ENCODE data around the gene ADM.

ADM gene

DNA sequence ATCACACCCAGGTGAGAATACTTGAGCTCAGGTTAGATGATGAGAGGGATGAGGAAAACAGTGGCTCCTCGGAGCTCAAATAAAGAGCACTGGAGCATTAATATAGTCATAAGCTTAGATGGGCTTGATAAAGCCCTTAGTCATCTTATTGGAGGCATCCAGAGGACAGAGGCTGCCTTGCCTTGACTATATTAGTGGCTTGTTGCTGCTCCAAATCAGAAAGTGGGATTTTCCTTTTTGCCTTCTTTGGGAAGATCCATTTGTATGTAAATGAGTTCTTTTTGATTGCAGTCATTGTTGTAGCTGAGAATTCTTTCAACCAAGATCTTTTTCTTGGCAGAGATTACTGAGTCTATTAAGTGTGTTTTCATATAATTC is 18.9 kb downstream of the ADM start:
- Histone ChIP-seq H3K27ac (peak overlapping the region in 1 of 21 experiments; percentile 22), H3K4me3 (no peak overlapping the region)

DNA sequence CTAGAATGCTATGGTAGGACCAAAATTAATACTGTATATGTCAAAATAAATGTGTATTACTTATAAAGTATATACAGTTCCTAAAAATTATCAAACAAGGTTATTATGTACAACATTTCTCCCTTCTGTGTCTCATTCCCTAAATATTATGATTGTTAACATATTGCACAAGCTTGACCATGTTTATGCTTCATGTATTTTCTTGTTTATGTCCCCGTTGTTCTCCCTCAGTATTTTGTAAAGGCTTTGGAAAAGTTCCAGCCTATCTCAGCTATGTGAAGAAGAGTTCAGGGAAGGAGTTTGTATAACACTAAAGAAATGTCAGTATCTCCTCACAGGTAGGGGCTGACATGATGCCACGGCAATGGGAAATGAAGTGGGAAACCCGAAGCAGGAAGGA is 19.6 kb downstream of the ADM start:
- H3K4me3 ChIP-seq, result no peak overlapping the region
- H3K27ac ChIP-seq, result peak overlapping the region in 2 of 21 experiments; percentile 60 to 67

DNA sequence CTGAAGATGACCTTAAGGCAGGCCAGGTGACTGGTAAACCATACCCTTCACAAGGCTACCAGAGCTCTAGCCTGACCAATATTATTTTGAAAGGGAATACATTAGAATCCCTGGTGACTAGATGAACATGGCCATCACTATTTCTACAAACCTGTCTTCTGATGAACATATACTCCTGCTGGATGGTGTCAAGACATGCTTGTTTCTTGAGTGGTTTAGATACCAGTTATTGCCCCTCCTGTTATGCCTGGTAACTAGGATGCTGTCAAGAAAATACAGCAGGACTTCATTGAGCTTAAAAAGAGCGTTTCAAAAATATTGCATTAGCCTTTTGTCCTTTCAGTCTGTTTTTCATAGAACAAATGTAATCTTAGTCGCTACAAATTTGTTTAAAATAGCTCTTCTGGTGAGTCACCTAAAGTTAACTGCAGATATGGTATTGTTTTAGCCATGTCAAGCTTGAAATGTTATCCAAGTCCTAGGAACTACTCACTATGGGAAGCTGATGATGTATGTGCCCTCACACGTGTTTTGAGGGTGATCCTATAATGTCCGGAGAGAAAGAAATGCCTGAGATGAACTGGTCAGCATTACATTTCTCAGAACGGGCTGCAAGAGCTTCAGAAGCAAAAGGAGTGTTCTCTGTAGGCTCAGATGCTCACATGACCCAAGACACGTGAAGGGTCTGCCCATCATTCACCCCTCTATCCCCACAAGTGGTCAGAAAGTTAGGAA is 20.6 kb downstream of the ADM start:
- Histone ChIP-seq H3K4me3 (no peak overlapping the region), H3K27ac (peak overlapping the region in 5 of 21 experiments; percentile 4 to 67 (median 38))

DNA sequence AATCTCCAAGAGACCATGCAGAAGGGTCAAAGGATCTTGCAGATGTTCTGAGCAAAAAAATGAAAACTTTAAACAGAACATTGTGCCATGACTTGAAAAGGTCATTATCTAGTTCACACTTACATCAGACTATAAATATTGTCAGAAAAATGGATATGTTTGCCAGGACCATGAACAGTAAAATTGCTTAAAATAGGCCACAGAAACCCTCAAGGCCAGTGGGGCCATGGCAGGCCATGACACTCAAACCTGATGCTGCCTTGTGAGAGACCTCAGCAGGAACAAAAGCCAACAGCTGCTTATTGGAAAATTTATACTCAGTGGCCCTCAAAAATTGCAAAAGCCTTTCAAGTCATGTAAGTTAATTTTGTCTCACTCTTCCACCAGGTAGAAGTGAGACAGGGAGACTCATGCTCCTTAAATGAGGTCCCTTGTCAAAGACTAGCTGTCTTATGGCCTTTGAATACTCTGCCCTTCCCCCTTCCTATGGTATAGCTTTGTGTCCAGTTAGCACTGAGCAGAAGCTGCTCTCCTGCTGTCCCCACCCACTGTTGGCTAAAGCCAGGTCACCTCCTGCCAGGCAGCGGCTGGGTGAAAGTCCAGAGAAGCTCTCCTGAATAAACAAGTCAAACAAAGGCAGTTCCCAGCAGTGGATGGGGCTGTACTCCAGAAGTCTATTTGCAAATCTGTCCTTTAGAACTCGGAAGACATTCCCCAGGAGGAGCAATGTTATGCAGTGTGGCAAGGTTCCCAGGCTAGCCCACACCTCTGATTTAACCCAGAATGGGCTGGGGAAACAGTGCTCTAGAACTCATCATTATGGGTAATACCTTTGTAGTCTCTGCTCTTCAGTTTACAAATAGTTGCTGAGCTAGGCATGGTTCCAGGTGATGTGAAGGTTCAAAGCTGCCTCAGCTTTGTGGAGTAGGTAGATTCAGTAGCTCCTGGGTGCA is 21.4 kb downstream of the ADM start:
- no peak overlapping the region for H3K4me3 ChIP-seq
- peak overlapping the region in 4 of 21 experiments; percentile 27 to 67 (median 49) for H3K27ac ChIP-seq

DNA sequence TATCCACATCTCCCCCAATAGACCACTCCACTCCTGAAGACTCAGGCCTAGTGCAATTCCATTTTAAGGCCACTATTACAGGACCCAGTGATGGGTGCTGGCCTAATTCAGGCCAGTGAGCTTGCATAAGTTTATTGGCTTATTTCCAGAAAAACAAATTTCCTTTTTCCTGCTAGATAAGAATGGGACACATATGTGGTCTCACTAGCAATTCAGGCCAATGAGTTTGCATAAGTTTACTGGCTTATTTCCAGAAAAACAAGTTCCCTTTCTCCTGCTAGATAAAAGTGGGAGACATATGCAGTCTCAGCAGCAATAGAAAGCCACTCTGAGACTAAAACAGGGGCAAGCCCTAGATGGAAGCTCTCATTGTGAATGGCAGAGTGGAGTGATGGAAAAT is 22.4 kb downstream of the ADM start:
- Histone ChIP-seq H3K27ac (peak overlapping the region in 3 of 21 experiments; percentile 30 to 67 (median 55)), H3K4me3 (no peak overlapping the region)

DNA sequence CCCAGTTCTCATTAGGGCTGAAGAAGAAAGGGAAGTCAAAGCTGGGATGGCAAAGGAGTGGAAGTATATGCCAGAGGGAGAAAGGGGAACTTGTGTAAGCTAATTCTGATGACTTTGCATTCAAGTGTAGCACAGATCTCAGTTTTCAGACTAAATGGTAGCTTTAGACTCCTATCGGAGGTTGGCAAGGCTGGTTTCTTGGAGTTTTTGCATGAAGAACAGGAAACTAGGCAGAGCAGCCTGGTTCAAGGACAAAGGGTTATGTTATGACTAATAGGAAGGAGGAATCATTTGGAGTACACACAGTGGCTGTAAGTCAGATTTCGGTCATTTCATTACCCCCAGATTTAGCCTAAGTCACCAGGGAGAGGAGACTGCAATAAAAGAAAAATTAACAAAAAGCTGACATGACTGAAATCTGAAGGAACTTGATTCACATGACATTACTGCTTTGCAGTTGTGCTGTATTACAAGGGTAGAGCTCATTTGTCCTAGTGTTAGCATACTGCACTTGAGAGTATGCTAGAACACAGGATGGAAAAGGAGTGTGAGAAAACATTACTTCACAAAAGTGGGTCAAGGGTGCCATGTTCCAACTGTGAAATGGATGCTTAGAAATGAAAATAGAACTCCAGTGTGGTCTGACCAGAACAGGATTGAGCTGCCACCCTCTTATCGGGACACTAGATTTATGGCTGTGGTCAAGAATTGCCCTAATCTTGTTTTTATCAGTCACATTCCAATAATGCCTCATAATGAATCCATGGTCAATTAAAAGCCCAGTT is 23.6 kb downstream of the ADM start:
- Histone ChIP-seq H3K4me3 (no peak overlapping the region), H3K27ac (peak overlapping the region in 6 of 21 experiments; percentile 0 to 67 (median 39))

DNA sequence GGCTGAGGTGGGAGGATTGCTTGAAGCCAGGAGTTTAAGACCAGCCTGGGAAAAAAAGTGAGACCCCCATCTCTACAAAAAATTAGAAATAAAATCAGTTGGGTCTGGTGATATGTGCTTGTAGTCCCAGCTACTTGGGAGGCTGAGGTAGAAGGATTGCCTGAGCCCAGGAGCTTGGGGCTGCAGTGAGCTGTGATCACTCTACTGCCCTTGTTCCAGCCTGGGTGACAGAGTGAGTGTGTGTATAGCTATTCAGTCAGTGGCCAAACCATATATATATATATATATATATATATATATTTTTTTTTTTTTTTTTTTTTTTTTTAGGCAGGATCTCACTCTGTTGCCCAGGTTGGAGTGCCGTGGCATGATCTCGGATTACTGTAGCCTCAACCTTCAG is 24.5 kb downstream of the ADM start:
- Histone ChIP-seq H3K27ac (peak overlapping the region in 4 of 21 experiments; percentile 0 to 57 (median 32)), H3K4me3 (no peak overlapping the region)

DNA sequence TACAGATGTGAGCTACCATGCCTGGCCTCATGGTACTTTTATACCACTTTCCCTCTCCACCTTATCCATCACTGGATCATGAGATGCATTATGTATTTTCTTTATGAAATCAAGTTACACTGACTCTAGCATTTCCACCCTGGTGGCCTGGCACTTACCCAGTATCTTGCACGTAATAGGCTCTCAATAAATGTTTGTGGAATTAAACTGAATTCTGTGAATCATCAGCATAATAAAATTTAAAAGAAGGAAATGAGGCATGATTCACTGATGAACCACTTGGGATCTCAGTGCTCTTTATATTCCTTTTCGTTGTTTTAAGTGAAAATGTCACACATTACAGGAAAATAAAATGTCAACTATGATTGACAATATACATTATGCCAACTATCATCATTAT is 25.1 kb downstream of the ADM start:
- H3K4me3 ChIP-seq, result no peak overlapping the region
- H3K27ac ChIP-seq, result no peak overlapping the region

DNA sequence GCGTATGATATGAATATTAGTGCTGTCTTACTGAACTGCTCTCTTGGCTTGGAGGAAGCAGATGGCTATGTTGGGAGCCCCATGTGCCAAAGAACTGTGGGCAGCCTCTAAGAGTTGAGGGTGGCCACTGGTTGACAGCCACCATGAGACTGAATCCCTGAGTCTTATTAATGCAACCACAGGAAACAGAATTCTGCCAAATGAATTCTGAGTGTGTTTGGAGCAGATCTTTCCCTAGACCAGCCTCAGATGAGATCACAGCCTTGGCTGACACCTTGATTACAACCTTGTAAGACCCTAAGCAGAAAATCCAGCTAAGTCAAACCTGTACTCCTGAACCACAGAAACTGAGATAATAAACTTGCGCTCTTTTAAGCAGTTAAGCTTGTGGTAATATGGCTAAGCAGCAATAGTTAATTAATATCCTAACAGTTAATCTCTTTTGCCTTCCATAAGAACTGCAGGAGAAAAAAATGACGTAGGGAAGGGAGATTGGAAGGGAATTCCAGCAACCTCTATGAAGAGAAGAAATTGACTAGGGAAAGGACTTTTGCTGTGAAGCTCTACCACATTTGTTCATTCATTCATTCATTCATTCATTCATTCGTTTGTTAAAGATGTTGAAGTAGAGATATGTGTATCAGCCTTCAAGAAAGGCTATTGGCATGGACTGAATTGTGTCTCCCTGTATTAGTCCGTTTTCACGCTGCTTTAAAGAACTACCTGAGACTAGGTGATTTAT is 26.8 kb downstream of the ADM start:
- Histone ChIP-seq H3K4me3 (no peak overlapping the region), H3K27ac (no peak overlapping the region)

DNA sequence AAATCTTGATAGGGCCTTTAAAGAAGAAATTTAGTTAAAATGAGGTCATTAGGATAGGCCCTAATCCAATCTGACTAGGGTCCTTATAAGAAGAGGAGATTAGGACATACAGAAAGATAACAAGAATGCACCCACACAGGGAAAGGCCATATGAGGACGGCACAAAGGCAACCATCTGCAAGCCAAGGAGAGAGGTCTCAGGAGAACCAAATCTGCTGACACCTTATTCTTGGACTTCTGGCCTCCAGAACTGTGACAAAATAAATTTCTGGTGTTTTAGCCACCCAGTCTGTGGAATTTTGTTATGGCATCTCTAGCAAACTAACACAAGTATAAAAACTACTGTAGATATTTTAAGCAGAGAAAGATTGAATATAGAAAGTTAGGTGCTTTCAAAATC is 28.6 kb downstream of the ADM start:
- Histone ChIP-seq H3K4me3 (no peak overlapping the region), H3K27ac (no peak overlapping the region)

DNA sequence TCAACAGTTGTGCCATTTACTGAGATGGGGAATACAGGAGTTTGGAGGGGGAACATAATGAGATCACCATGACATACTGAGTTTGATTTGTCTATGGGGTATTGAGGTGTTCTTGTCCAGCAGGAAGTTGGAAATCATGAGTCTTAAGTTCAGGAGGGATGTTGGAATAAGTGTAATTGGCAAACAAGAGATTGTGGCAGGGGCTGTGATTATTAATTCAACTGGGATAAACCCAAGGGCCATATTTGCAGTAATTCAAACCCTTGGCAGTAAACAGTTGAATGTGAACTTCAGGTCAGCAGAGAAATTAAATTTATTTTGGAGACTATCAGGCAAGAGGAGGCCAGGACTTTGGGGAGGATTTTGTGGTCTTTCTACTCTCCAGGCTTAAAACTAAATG is 33.4 kb downstream of the ADM start:
- Histone ChIP-seq H3K4me3 (no peak overlapping the region), H3K27ac (no peak overlapping the region)

DNA sequence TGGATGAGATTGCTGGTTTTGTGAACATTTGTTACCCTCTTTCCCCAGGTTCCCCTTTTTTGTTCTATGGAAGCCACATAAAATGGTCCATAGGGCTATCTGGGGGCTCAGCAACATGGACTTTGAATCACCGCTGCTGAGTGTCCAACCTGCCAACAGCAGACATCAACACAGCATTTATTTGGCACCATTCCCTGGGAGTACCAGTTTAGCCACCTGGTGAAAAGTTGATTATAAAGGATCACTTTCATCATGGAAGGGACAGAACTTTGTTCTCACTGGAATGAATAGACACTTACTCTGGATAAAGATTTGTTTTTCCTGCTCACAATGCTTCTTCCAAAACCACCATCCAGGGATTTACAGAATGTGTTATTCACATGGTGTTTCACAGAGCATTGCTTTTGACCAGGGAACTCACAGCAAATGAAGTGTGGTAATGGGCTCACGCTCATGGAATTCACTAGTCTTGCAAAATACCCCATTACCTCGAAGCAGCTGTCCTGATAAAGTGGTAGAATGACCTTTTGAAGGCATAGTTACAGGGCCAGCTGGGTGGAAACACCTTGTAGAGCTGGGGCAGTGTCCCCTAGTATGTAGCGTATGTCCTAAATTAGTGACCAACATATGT is 43.9 kb downstream of the ADM start:
- Histone ChIP-seq H3K27ac (peak overlapping the region in 3 of 21 experiments; percentile 28 to 51 (median 44)), H3K4me3 (no peak overlapping the region)

DNA sequence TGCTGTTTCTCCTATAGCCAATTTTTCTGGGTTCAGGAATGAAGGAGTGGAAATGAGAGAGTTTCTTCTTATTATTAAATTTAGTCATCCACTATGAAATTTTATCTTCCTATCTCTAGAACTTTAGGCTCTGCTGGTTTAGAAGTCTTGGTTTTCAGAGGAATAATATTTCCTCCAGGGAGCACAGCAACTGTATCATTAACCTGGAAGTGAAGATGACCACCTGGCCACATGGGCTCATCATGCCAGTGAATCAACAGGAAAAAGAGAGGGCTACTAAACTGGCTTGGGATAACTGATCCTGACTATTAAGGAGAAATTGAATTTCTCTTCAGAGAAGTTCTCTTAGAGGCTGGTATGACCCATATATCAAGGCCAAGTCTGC is 44.4 kb downstream of the ADM start:
- H3K4me3 ChIP-seq, result no peak overlapping the region
- H3K27ac ChIP-seq, result peak overlapping the region in 4 of 21 experiments; percentile 1 to 44 (median 20)

DNA sequence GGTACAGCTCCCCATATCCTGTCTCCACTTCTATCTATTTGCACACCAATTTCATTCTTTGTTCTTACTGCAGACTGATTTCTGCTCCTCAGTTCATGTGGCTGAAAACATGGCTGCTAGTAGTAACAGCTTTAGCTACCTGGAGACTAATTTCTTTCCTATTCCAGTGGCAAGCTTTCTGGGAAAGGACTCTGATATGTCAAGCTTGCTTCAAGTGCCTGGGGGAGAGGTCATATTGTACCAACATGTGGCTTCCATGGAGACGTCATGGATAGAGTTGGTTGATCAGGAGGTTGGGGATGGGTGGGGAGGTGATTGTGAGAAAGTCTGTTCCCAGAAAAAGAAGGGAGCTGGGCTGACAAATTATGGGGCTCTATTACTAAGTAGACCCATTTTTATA is 44.9 kb downstream of the ADM start:
- peak overlapping the region in 4 of 21 experiments; percentile 1 to 44 (median 20) for H3K27ac ChIP-seq
- no peak overlapping the region for H3K4me3 ChIP-seq

DNA sequence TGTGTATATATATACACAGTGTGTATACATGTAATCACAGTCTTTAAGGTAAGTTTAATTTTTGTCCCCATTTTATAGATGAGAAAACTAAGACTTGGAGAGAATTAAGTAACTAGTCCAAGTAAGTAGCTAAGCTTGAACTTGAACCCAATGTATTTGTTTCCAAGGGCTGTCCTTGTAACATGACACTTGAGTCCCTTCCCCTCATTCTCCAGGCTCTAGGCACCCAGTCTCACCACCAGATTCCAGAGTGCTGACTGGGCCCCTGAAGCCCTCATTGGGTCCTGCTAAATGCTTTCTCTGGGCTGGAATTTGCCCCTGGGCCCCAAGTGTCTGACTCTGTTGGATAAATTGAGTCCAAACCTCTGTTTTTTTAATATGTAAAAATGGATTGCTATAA is 45.5 kb downstream of the ADM start:
- H3K4me3 ChIP-seq, result no peak overlapping the region
- no peak overlapping the region for H3K27ac ChIP-seq

DNA sequence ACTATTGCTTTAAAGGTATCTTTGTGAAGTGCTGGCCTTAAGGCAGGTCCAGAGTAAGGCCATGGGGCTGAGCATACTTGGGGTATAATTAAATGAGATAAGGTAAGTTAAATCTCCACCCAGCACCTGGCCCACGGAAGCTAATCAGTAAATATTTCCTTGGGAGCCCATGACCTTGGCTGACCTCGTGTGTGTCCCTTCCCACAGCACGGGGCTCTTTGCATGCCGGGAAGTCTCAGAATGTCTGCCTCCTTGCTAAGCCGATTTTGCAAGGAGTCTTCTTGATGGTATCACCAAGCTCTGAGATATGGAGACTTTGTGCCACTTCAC is 46.5 kb downstream of the ADM start:
- Histone ChIP-seq H3K4me3 (no peak overlapping the region), H3K27ac (peak overlapping the region in 9 of 21 experiments; percentile 3 to 77 (median 32))

DNA sequence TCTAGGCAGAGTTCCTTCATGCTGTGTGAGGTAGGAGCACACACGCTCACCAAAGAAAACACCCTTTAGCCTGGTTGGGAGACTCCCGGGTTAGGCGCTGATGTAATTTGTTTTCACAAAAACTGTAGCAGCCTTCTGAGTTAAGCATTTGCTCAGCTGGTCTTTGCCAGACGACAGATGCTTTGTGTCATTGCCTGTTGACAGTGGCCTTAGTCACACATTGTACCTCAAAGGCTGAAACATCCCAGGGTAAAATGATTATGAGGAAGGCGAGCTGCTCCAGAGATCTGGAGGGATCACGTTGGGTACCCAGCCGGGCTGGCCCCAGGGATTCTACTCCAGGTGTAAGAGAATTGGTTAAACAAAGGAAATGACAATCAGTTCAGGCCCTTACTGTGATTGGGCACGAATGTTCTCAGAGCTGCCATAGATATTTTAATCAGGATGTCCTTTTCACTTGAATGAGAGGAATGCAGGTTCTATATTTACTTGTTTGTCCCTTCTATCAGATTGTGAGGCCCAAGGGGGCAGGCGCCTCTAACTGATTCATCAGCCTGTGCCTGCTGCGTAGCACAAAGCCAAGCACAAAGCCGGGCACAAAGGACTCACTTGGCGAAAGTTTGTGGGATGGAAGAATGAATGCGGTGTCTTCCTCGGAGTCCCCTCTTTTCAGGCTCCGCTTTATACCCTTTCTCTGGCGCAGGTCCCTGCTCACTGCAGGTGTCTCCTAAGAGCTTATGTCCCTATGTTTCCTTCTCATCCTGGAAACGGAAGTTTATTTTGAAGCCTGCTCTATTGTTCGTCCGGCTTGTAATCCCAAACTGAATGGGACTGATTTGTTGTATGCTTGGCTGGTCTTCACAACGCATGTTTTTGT is 47.1 kb downstream of the ADM start:
- Histone ChIP-seq H3K27ac (peak overlapping the region in 12 of 21 experiments; percentile 3 to 77 (median 28)), H3K4me3 (no peak overlapping the region)

DNA sequence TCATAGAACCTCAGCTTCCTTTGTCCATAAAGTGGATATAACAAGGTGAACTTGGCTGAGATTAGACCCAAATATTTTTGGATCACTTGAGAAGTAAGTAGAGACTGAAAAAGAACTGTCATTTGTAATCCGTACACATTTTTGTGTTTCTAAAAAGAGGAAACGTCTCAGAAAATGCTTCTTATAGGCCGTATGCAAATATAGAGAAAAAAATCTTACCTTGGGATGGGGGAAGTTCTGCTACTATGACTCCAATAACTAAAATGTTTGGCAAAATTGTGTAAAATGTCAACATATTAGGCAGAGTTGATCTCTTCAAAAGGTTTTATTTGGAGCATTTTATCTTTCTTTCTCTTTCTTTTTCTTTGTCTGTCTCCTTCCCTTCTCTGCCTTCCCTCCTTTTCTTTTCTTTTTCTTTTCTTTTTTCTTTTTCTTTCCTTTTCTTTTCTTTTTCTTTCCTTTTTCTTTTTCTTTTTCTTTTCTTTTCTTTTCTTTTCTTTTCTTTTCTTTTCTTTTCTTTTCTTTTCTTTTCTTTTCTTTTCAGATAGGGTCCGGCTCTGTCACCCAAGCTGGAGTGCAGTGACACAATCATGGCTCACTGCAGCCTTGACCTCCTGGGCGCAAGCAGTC is 48.2 kb downstream of the ADM start:
- Histone ChIP-seq H3K27ac (peak overlapping the region in 2 of 21 experiments; percentile 46 to 75), H3K4me3 (no peak overlapping the region)
